ENCODE measurements around the gene ADGRB3.

Gene ADGRB3

DNA sequence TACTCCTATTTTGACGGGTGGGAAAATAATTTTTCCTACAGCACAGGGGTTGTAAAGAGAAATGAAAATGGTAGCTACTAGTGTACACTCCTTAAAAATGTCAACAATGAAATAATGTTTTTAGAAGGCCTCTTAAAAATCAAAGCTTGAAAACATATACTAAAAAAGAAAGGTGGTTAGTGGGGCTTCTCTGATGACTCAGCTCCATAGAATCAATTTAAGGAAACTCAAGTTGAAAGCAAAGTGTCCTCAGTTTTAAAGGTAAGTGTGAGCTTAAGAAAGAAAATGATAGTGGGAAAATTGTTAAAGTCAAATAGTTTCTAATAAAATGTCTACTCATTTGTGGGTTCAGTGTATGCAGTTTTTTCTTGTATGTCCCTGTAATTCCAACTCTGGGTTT, 58.2 kb downstream of the ADGRB3 start:
- no peak overlapping the region for H3K4me3 ChIP-seq (ENCODE audit: low read depth, low read length)
- DNase-seq (ENCODE audit: low read depth) = no peak

DNA sequence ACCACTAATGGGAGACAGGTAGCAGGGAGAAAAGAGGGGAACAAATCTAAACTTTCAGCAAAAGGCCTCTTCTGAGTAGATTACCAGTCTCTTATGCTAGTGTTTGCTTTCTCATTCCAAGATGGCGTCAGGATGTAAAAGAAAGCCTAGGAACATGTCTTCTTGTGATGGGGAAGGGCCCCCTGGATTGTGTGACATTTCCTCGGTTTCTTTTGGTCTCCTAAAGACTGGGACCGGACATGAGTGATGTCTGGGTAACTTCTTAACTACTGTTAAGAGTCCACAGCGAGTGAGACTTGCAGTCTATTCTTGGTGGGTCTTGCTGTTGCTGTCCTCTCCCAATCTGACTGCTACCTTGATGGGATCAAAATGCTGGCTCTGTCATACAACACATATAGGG, 60.3 kb downstream of the ADGRB3 start:
- H3K4me3 ChIP-seq (ENCODE audit: low read depth, low read length) = no peak overlapping the region
- DNase-seq (ENCODE audit: low read depth) = no peak

DNA sequence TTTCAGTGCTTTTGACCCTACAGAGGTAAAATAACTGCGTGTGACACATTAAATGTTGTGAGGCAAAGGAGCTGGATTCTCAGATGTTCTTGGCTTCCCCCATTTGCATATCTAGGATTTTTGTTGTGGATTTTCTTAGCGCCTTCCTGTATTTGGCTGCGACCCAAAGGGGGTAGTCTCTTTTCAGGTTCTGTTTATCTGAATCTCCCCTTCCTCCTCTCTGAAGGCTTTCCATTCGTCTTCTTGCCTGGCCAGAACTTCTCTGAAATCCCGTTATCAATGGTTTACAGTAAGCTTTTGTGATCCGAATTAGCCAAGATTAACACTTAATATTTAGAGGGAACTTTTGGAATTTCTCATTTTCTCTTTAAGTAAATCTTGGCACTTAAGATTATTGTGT, 60.8 kb downstream of the ADGRB3 start:
- no peak overlapping the region for H3K4me3 ChIP-seq (ENCODE audit: low read depth, low read length)
- no peak for DNase-seq (ENCODE audit: low read depth)

- no peak for DNase-seq (ENCODE audit: low read depth)
- no peak overlapping the region for H3K4me3 ChIP-seq (ENCODE audit: low read depth, low read length)
These were observed 62.3 kb downstream of the ADGRB3 start for GRCh38 chr6:68697394-68697793.

- DNase-seq (ENCODE audit: low read depth) = no peak
- H3K4me3 ChIP-seq (ENCODE audit: low read depth, low read length) = no peak overlapping the region
These were observed 66.1 kb downstream of the ADGRB3 start for GRCh38 chr6:68701159-68701558.

DNA sequence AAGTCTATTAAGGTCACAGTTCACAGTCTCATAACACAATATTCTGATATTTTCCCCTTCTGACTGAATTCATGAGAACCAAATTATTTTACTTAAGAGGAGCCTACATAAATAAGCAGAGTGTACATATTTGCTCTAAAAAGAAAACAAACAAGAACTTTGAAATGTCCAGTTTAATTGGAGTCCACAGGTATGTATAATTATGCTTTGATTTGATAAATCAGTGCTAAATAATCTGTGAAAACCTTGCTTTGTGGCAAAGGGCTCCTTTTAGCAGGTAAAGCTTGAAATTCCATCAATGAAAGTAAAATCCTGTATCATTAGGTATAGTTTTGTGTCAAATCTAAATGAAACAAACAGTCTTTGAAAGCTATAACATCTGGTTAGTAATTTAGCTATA, 69.4 kb downstream of the ADGRB3 start:
- no peak overlapping the region for H3K4me3 ChIP-seq (ENCODE audit: low read depth, low read length)
- no peak for DNase-seq (ENCODE audit: low read depth)

DNA sequence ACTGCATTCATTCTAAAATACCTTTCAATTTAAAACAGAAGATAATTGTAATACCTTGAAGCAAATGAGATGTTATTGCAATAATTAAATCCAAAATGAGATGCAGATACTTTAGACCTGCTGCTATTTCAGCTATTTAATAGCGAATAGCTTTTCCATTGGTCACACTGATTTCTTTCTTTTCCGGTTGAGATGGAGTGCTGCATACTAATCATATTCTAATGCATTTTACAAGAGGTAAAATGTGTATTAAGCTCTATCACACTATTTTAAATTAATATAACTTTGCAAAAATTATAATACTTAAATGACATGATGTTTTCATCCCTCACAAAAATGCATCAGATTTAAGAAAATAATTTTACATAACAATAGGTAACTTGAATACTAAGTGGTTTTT, 74.0 kb downstream of the ADGRB3 start:
- H3K4me3 ChIP-seq (ENCODE audit: low read depth, low read length) = no peak overlapping the region
- DNase-seq (ENCODE audit: low read depth) = no peak

GRCh38 chr6:68709882-68710281, 74.8 kb downstream of the ADGRB3 start:
- DNase-seq (ENCODE audit: low read depth) = no peak
- no peak overlapping the region for H3K4me3 ChIP-seq (ENCODE audit: low read depth, low read length)

GRCh38 chr6:68710496-68710895, 75.4 kb downstream of the ADGRB3 start:
- H3K4me3 ChIP-seq (ENCODE audit: low read depth, low read length) = no peak overlapping the region
- no peak for DNase-seq (ENCODE audit: low read depth)

DNA sequence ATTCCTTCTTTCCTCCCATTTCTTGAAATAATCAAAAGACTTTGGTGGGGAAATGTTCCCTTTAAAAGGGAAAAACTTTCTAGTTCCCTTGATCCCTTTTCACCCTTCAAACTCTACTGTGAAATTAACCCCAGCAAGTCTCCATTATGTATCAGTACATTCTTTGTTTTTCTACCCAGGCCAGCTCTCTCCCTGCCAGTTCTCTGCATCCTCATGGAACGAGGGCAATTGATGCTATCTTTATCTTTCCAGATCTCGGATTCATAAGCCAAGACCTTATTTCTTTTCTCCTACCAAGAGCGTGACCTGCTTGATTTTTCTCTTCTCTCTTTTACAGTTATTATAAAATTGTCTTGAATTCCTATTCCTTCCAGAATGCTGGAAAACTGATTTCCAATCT, 75.8 kb downstream of the ADGRB3 start:
- no peak overlapping the region for H3K4me3 ChIP-seq (ENCODE audit: low read depth, low read length)
- DNase-seq (ENCODE audit: low read depth) = no peak

GRCh38 chr6:68711386-68712000, 76.4 kb downstream of the ADGRB3 start:
- no peak overlapping the region for H3K4me3 ChIP-seq (ENCODE audit: low read depth, low read length)
- DNase-seq (ENCODE audit: low read depth) = no peak

GRCh38 chr6:68716620-68717019, 81.5 kb downstream of the ADGRB3 start:
- DNase-seq (ENCODE audit: low read depth) = no peak
- H3K4me3 ChIP-seq (ENCODE audit: low read depth, low read length) = no peak overlapping the region

GRCh38 chr6:68718385-68719073, 83.4 kb downstream of the ADGRB3 start:
- peak; percentile 96 for DNase-seq (ENCODE audit: low read depth)
- H3K4me3 ChIP-seq (ENCODE audit: low read depth, low read length) = no peak overlapping the region

DNA sequence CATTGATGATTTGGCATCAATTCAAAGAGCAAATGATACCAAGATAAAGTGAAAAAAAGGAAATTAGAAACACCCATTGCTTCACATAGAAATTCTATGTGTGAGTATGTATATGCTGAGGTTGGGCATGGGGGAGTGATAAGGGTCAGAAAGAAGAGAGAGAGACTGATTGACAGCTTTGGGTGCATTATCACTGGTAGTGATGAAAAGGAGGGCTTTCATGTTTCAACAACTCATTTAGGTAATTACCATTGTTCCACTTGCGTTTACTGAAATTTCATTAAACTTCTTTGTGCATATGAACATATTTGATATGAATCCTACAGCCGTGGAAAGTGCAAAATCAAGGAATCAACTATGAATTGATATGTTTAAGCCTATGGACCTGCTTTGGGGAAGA, 84.7 kb downstream of the ADGRB3 start:
- no peak overlapping the region for H3K4me3 ChIP-seq (ENCODE audit: low read depth, low read length)
- no peak for DNase-seq (ENCODE audit: low read depth)

- DNase-seq (ENCODE audit: low read depth) = no peak
- H3K4me3 ChIP-seq (ENCODE audit: low read depth, low read length) = no peak overlapping the region
These were observed 87.9 kb downstream of the ADGRB3 start for GRCh38 chr6:68722891-68723527.

GRCh38 chr6:68724060-68724459, 89.0 kb downstream of the ADGRB3 start:
- no peak overlapping the region for H3K4me3 ChIP-seq (ENCODE audit: low read depth, low read length)
- no peak for DNase-seq (ENCODE audit: low read depth)

- no peak overlapping the region for H3K4me3 ChIP-seq (ENCODE audit: low read depth, low read length)
- no peak for DNase-seq (ENCODE audit: low read depth)
These were observed 91.3 kb downstream of the ADGRB3 start for GRCh38 chr6:68726337-68726736.

- H3K4me3 ChIP-seq (ENCODE audit: low read depth, low read length) = no peak overlapping the region
- DNase-seq (ENCODE audit: low read depth) = no peak
These were observed 91.9 kb downstream of the ADGRB3 start for GRCh38 chr6:68726992-68727391.

DNA sequence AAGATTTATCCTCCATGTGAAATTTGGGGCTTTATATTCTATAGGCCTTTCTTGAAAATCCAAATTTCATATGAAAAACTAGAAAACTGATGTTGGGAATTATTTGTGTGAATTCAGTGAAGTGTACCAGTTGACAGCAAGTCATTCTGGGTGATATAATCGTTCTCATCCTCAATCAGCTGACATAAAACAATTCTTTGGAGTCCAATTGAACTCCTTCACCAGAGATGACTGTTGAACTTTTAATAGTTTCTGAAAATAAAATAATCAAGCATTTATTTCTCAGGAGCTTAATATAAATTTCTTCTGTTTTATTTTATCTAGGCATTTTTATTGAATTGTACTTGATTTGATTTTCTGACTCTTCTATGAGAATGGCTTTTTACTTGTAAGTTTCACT, 92.6 kb downstream of the ADGRB3 start:
- no peak overlapping the region for H3K4me3 ChIP-seq (ENCODE audit: low read depth, low read length)
- no peak for DNase-seq (ENCODE audit: low read depth)

DNA sequence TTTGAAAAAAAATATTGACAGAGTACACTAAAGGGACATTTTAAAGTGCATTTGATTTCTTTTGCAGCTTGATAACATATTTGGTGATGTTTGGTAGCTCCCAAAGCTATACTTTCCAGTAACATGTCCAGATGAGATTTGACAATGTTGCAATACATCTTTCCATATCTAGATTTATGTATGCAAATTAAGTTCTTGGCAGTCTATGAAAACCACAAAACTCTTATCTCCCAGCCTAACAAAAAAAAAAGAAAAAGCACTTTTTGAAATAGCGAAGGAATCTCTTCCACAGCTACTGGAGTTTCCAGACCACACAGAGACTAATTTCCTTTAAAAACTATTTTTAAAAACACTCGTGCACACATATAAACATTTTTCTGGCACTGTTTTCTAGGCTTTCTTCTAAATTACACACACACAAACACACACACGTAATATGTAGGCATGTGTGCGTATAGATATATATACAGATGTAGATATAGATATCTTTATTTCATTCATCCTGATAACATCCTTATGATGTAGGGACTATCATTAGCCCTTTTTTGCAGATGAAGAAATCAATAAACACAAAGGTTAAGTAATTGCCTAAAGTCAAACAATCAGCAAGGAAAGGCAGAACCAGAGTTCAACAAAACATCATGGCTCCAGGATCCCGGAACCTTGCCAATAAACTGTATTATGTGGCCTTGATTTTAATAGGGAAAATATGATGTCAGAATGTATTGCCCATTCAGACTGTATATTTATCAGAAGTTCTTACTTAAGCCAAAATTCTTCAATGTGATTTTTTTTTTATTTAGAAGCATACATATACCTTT, 93.3 kb downstream of the ADGRB3 start:
- DNase-seq (ENCODE audit: low read depth) = peak; percentile 8
- H3K4me3 ChIP-seq (ENCODE audit: low read depth, low read length) = no peak overlapping the region
